ENCODE measurements around the gene CPSF7. TPM values are rescaled to one million over a fixed set of nuclear protein-coding genes. Genes with fewer than 3 reads are reported as not detected.

Gene CPSF7
- total RNA-seq, 5 donors from 2014 or later (not counting 1 experiment from before 2014, with no cell fraction given) = 104 to 144 (median 117) TPM

DNA sequence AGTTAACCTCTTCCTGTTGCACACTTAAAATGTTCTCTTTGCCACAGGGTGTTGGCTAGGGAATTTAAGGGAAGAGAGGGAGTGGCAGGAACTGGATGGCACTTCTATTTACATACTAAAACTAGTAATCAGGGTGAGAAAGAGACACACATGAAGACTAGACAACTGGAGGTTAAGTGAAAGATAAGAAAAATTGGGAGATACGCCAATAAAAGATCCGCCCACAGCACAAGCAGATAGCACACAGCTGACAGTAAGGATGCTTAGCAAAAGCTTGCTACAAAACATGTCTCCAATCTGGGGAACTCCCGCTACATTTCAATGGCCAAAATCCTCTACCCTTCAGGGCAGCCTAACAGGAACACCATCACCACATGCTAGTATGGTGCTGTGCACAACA, 12.8 kb downstream of the CPSF7 start:
- DNase-seq (no peak), ATAC-seq (replicated peaks in 1 of 4) (no peak)
- H3K9me3 ChIP-seq = no peaks in the 10 kb centered on the region
- H3K9me3 Mint-ChIP-seq = no peaks in the 10 kb centered on the region
- H3K4me3 Mint-ChIP-seq = no peak overlapping the region
- H3K36me3 ChIP-seq (ENCODE audit: control insufficient read depth in 2 of 2, extremely low read depth in 1 of 2, insufficient read depth in 1 of 2, low read length in 1 of 2) = peaks cover 23 to 99% of the 10 kb centered on the region in 2 donors
- peaks cover 69% of the 10 kb centered on the region for H3K36me3 Mint-ChIP-seq
- no peaks in the 10 kb centered on the region for H3K27me3 Mint-ChIP-seq
- no peak overlapping the region for H3K27ac Mint-ChIP-seq
- no peaks in the 10 kb centered on the region for H3K27me3 ChIP-seq (replicated peaks in 1 of 2; ENCODE audit: control insufficient read depth in 2 of 2, extremely low read depth in 1 of 2, insufficient read depth in 2 of 2, low read length in 1 of 2)
- no peak overlapping the region for H3K4me3 ChIP-seq (ENCODE audit: control insufficient read depth in 1 of 2, extremely low read depth in 1 of 2, low read length in 1 of 2)
- H3K4me1 ChIP-seq (ENCODE audit: control insufficient read depth in 1 of 2, extremely low read depth in 1 of 2, insufficient read depth in 2 of 2, low read length in 2 of 2) = peaks cover 0 to 2% of the 10 kb centered on the region in 2 experiments
- POLR2A ChIA-PET = no interaction called here
- CTCF ChIA-PET = no interaction called here
- WGBS (ENCODE audit: insufficient coverage) = no CpG with 5 or more reads among the region's 3 CpGs
- H3K27ac ChIP-seq (ENCODE audit: low read length) = no peak overlapping the region
- H3K4me1 Mint-ChIP-seq = peaks cover 14 to 47% (median 42%) of the 10 kb centered on the region in 3 donors

DNA sequence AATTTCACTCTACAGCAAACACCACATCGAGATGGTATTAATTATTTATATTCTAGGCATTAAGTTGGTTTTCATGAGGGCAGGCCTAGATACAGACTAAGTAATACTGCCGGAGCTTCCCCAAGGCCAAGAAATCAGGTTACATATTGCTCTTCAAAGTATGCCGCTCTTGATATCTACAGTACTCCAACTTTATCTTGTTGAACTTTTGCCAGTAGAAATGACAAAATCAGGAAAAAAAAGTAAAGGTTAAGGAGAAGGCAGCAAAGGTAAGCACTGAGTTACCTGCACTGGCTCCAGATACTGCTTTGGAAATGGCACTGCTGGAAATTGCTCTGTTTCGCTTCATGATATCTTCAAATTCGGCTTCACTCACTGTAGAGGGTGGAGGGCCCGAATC, 14.4 kb downstream of the CPSF7 start:
- Mint-ChIP-seq H3K36me3 (peaks cover 69% of the 10 kb centered on the region), H3K4me1 (peaks cover 14 to 39% (median 32%) of the 10 kb centered on the region in 3 donors), H3K4me3 (no peak overlapping the region), H3K27me3 (no peaks in the 10 kb centered on the region), H3K27ac (peak overlapping the region in 1 of 2 donors; percentile 16), H3K9me3 (no peaks in the 10 kb centered on the region)
- WGBS (ENCODE audit: insufficient coverage) = 100% methylated on average over 1 of the region's 6 CpGs
- ChIA-PET POLR2A (no interaction called here), CTCF (no interaction called here)
- DNase-seq = no peak
- H3K9me3 ChIP-seq = no peaks in the 10 kb centered on the region
- H3K4me1 ChIP-seq (ENCODE audit: control insufficient read depth in 1 of 2, extremely low read depth in 1 of 2, insufficient read depth in 2 of 2, low read length in 2 of 2) = peaks cover 0 to 2% of the 10 kb centered on the region in 2 experiments
- peaks cover 19 to 99% of the 10 kb centered on the region in 2 donors for H3K36me3 ChIP-seq (ENCODE audit: control insufficient read depth in 2 of 2, extremely low read depth in 1 of 2, insufficient read depth in 1 of 2, low read length in 1 of 2)
- no peaks in the 10 kb centered on the region for H3K27me3 ChIP-seq (replicated peaks in 1 of 2; ENCODE audit: control insufficient read depth in 2 of 2, extremely low read depth in 1 of 2, insufficient read depth in 2 of 2, low read length in 1 of 2)
- H3K27ac ChIP-seq (ENCODE audit: low read length) = no peak overlapping the region
- ATAC-seq (replicated peaks in 1 of 4) = no peak
- no peak overlapping the region for H3K4me3 ChIP-seq (ENCODE audit: control insufficient read depth in 1 of 2, extremely low read depth in 1 of 2, low read length in 1 of 2)

- ATAC-seq (replicated peaks in 1 of 4) = no peak
- H3K4me1 ChIP-seq (ENCODE audit: control insufficient read depth in 1 of 2, extremely low read depth in 1 of 2, insufficient read depth in 2 of 2, low read length in 2 of 2) = peaks cover 0 to 2% of the 10 kb centered on the region in 2 experiments
- peaks cover 61% of the 10 kb centered on the region for H3K36me3 Mint-ChIP-seq
Observed at GRCh38 chr11:61414547-61414946, 15.2 kb downstream of the CPSF7 start.

DNA sequence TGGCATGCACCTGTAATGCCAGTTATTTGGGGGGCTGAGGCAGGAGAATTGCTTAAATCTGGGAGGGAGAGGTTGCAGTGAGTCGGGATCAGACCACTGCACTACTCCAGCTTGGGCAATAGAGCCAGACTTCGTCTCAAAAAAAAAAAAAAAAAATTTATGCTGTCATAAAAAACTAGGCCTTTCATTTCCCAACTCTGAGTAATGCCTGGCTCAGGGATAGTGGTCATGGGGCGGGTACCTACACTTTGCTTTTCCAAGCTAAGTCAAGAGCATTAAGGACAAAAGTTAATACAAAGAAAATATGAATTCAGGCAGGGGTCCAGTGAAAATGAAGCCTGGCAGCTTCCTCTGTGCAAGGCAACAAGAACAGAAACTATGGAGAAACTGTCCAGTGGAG, 16.3 kb downstream of the CPSF7 start:
- H3K27ac ChIP-seq (ENCODE audit: low read length) = no peak overlapping the region
- no peak overlapping the region for H3K4me3 Mint-ChIP-seq
- peaks cover 59% of the 10 kb centered on the region for H3K36me3 Mint-ChIP-seq
- ATAC-seq (replicated peaks in 1 of 4) = no peak
- CTCF ChIA-PET = no interaction called here
- H3K36me3 ChIP-seq (ENCODE audit: control insufficient read depth in 2 of 2, extremely low read depth in 1 of 2, insufficient read depth in 1 of 2, low read length in 1 of 2) = peaks cover 10 to 98% of the 10 kb centered on the region in 2 donors
- H3K27ac Mint-ChIP-seq = no peak overlapping the region
- POLR2A ChIA-PET = interaction anchor here in 1 of 2 donors (0.6 kb wide), 1 partner anchor 16 kb away, joined by 3 read pairs; the partner anchor contains the start of genes CPSF7 and SDHAF2
- no CpG with 5 or more reads among the region's 3 CpGs for WGBS (ENCODE audit: insufficient coverage)
- H3K27me3 Mint-ChIP-seq = no peaks in the 10 kb centered on the region
- DNase-seq = no peak
- no peaks in the 10 kb centered on the region for H3K9me3 ChIP-seq
- no peaks in the 10 kb centered on the region for H3K27me3 ChIP-seq (replicated peaks in 1 of 2; ENCODE audit: control insufficient read depth in 2 of 2, extremely low read depth in 1 of 2, insufficient read depth in 2 of 2, low read length in 1 of 2)
- H3K4me1 Mint-ChIP-seq = peaks cover 14 to 27% (median 22%) of the 10 kb centered on the region in 3 donors
- H3K9me3 Mint-ChIP-seq = no peaks in the 10 kb centered on the region
- H3K4me1 ChIP-seq (ENCODE audit: control insufficient read depth in 1 of 2, extremely low read depth in 1 of 2, insufficient read depth in 2 of 2, low read length in 2 of 2) = peaks cover 0 to 2% of the 10 kb centered on the region in 2 experiments
- no peak overlapping the region for H3K4me3 ChIP-seq (ENCODE audit: control insufficient read depth in 1 of 2, extremely low read depth in 1 of 2, low read length in 1 of 2)

More at GRCh38 chr11:61414547-61414946, 15.2 kb downstream of the CPSF7 start:
- no peak for DNase-seq
- CTCF ChIA-PET = no interaction called here
- Histone ChIP-seq H3K36me3 (ENCODE audit: control insufficient read depth in 2 of 2, extremely low read depth in 1 of 2, insufficient read depth in 1 of 2, low read length in 1 of 2) (peaks cover 10 to 99% of the 10 kb centered on the region in 2 donors), H3K27ac (ENCODE audit: low read length) (no peak overlapping the region), H3K9me3 (no peaks in the 10 kb centered on the region), H3K27me3 (replicated peaks in 1 of 2; ENCODE audit: control insufficient read depth in 2 of 2, extremely low read depth in 1 of 2, insufficient read depth in 2 of 2, low read length in 1 of 2) (no peaks in the 10 kb centered on the region), H3K4me3 (ENCODE audit: control insufficient read depth in 1 of 2, extremely low read depth in 1 of 2, low read length in 1 of 2) (no peak overlapping the region)
- peak overlapping the region; percentile 16 to 40 for H3K27ac Mint-ChIP-seq
- H3K4me3 Mint-ChIP-seq = no peak overlapping the region
- no peaks in the 10 kb centered on the region for H3K27me3 Mint-ChIP-seq
- H3K9me3 Mint-ChIP-seq = no peaks in the 10 kb centered on the region
- POLR2A ChIA-PET = no interaction called here
- WGBS (ENCODE audit: insufficient coverage) = no CpG with 5 or more reads among the region's 2 CpGs
- peaks cover 14 to 30% (median 24%) of the 10 kb centered on the region in 3 donors for H3K4me1 Mint-ChIP-seq

- Histone ChIP-seq H3K36me3 (ENCODE audit: control insufficient read depth in 2 of 2, extremely low read depth in 1 of 2, insufficient read depth in 1 of 2, low read length in 1 of 2) (peaks cover 10 to 94% of the 10 kb centered on the region in 2 donors), H3K9me3 (no peaks in the 10 kb centered on the region), H3K4me3 (ENCODE audit: control insufficient read depth in 1 of 2, extremely low read depth in 1 of 2, low read length in 1 of 2) (no peak overlapping the region), H3K27ac (ENCODE audit: low read length) (no peak overlapping the region), H3K27me3 (replicated peaks in 1 of 2; ENCODE audit: control insufficient read depth in 2 of 2, extremely low read depth in 1 of 2, insufficient read depth in 2 of 2, low read length in 1 of 2) (no peaks in the 10 kb centered on the region), H3K4me1 (ENCODE audit: control insufficient read depth in 1 of 2, extremely low read depth in 1 of 2, insufficient read depth in 2 of 2, low read length in 2 of 2) (no peaks in the 10 kb centered on the region)
- CTCF ChIA-PET = no interaction called here
- Mint-ChIP-seq H3K4me1 (peaks cover 4 to 10% (median 10%) of the 10 kb centered on the region in 3 donors), H3K4me3 (no peak overlapping the region), H3K36me3 (peaks cover 57% of the 10 kb centered on the region), H3K27me3 (no peaks in the 10 kb centered on the region), H3K9me3 (no peaks in the 10 kb centered on the region), H3K27ac (no peak overlapping the region)
- no peak for DNase-seq
- no peak for ATAC-seq (replicated peaks in 1 of 4)
- WGBS (ENCODE audit: insufficient coverage) = 83% methylated on average over 7 of the region's 9 CpGs
- POLR2A ChIA-PET = no interaction called here
Observed at GRCh38 chr11:61411589-61411988, 18.2 kb downstream of the CPSF7 start.

DNA sequence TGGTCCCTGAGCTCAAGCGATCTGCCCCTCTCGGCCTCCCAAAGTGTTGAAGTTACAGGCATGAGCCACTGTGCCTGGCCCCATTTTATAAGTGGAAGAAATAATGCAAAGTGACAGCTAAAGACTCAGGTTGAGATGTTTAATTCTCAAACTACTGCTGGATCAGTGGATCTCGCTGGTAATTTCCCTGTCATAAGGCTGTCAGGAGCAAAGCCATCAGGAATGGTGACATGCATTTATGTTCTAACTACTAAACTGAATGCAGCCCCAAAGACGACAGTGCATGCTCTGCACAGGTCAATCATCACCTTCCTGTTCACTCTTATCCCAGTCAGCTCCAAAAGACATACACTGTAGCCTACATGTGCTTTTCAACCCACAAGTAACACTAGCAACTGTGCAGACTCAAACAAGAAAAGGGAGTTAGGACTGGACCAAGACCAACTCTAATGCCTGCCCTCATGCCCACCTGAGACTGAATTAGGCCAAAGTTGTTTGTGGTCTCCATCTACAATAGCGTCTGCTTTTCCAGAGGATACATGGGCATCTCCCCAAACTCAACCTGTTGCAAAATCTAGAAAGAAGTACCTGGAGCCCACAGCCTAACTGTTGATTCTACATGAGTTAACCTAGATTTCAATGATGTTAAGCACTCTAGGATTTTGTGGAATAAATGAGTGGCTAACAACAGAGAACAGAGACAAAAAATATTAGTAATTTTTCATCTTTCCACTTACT, 22.6 kb downstream of the CPSF7 start:
- H3K4me1 Mint-ChIP-seq = peaks cover 0 to 4% (median 0%) of the 10 kb centered on the region in 3 donors
- WGBS (ENCODE audit: insufficient coverage) = 100% methylated on average over 4 of the region's 5 CpGs
- H3K36me3 Mint-ChIP-seq = peaks cover 60% of the 10 kb centered on the region

More for the DNA sequence above, 22.6 kb downstream of the CPSF7 start:
- Mint-ChIP-seq H3K27me3 (no peaks in the 10 kb centered on the region), H3K4me3 (no peak overlapping the region), H3K27ac (no peak overlapping the region), H3K9me3 (no peaks in the 10 kb centered on the region)
- H3K4me1 ChIP-seq (ENCODE audit: control insufficient read depth in 1 of 2, extremely low read depth in 1 of 2, insufficient read depth in 2 of 2, low read length in 2 of 2) = no peaks in the 10 kb centered on the region
- ChIA-PET CTCF (no interaction called here), POLR2A (no interaction called here)
- no peak for ATAC-seq (replicated peaks in 1 of 4)
- no peaks in the 10 kb centered on the region for H3K27me3 ChIP-seq (replicated peaks in 1 of 2; ENCODE audit: control insufficient read depth in 2 of 2, extremely low read depth in 1 of 2, insufficient read depth in 2 of 2, low read length in 1 of 2)
- DNase-seq = no peak
- H3K36me3 ChIP-seq (ENCODE audit: control insufficient read depth in 2 of 2, extremely low read depth in 1 of 2, insufficient read depth in 1 of 2, low read length in 1 of 2) = peaks cover 5 to 94% of the 10 kb centered on the region in 2 donors
- H3K4me3 ChIP-seq (ENCODE audit: control insufficient read depth in 1 of 2, extremely low read depth in 1 of 2, low read length in 1 of 2) = no peak overlapping the region
- no peak overlapping the region for H3K27ac ChIP-seq (ENCODE audit: low read length)
- no peaks in the 10 kb centered on the region for H3K9me3 ChIP-seq

Measured in T-cell (primary cell).